ENCODE measurements around the gene THOC1. TPM values are rescaled to one million over a fixed set of nuclear protein-coding genes. Genes with fewer than 3 reads are reported as not detected.

The THOC1 gene
- total and polyA plus RNA-seq, 12 donors, result 11.1 to 147 (median 30.2) TPM

DNA sequence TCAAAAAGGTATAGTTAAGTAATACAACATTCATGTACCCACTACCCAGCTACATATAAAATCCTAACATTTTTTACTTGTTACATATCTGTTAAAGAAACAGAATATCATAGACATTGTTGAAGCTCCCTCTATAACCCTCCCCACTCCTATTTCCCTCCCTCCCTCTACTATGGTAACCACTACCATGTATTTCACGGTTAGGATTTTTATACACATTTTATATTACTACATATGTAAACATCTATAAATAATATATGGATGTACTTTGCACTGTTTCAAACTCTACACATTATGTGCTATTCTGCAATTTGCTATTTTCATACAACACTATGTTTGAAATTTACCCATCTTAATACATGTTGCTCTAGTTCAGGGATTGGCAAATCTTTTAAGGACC, 36.3 kb downstream of the THOC1 start:
- no peak overlapping the region for H3K4me3 ChIP-seq
- intact Hi-C loops (cut with DNase I), result no loop called here
- no peaks in the 10 kb centered on the region for H3K9me3 ChIP-seq (replicated peaks in 1 of 3)
- no peaks in the 10 kb centered on the region for H3K36me3 ChIP-seq (replicated peaks in 1 of 2)
- no peak overlapping the region for H3K27ac ChIP-seq
- 79 to 93% (median 89%) methylated on average over 1 of the region's 1 CpG for WGBS, 4 donors
- H3K27me3 ChIP-seq, result no peaks in the 10 kb centered on the region
- H3K4me1 ChIP-seq (replicated peaks in 1 of 2), result no peaks in the 10 kb centered on the region
- no peak for DNase-seq
- TF ChIP-seq, protein P1, sequence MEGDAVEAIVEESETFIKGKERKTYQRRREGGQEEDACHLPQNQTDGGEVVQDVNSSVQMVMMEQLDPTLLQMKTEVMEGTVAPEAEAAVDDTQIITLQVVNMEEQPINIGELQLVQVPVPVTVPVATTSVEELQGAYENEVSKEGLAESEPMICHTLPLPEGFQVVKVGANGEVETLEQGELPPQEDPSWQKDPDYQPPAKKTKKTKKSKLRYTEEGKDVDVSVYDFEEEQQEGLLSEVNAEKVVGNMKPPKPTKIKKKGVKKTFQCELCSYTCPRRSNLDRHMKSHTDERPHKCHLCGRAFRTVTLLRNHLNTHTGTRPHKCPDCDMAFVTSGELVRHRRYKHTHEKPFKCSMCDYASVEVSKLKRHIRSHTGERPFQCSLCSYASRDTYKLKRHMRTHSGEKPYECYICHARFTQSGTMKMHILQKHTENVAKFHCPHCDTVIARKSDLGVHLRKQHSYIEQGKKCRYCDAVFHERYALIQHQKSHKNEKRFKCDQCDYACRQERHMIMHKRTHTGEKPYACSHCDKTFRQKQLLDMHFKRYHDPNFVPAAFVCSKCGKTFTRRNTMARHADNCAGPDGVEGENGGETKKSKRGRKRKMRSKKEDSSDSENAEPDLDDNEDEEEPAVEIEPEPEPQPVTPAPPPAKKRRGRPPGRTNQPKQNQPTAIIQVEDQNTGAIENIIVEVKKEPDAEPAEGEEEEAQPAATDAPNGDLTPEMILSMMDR (IDR thresholded peaks at IDR 0.05), result no peak
- TF ChIP-seq POLR2A (IDR thresholded peaks at IDR 0.05), result no peak

DNA sequence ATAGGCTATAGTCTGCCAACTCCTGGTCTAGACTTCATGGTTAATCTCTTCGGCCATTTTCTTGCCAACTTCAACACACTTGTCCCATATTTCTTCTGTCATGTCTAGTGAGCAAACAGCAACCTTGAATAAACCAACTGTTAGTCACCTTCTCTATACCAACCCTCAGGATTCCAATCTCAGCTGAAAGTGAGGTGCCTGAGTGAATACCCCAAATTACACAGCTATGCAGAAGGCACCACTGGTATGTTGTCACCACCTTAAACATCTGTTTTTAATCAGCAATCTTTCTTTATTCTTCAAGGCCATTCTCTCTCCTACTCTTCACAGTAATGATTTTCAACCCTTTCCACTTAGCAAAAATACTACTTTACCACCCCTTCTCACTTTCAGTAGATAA, 39.3 kb downstream of the THOC1 start:
- no peaks in the 10 kb centered on the region for H3K27me3 ChIP-seq
- TF ChIP-seq POLR2A (IDR thresholded peaks at IDR 0.05), result no peak
- TF ChIP-seq, protein P1 (IDR thresholded peaks at IDR 0.05), result no peak
- no peaks in the 10 kb centered on the region for H3K4me1 ChIP-seq (replicated peaks in 1 of 2)
- H3K4me3 ChIP-seq, result no peak overlapping the region
- H3K36me3 ChIP-seq (replicated peaks in 1 of 2), result peaks cover 0 to 14% of the 10 kb centered on the region in 2 donors
- no peaks in the 10 kb centered on the region for H3K9me3 ChIP-seq (replicated peaks in 1 of 3)
- no peak for DNase-seq
- intact Hi-C loops (cut with DNase I), result no loop called here
- H3K27ac ChIP-seq, result no peak overlapping the region
- 80 to 88% (median 85%) methylated on average over 1 of the region's 1 CpG for WGBS, 4 donors

DNA sequence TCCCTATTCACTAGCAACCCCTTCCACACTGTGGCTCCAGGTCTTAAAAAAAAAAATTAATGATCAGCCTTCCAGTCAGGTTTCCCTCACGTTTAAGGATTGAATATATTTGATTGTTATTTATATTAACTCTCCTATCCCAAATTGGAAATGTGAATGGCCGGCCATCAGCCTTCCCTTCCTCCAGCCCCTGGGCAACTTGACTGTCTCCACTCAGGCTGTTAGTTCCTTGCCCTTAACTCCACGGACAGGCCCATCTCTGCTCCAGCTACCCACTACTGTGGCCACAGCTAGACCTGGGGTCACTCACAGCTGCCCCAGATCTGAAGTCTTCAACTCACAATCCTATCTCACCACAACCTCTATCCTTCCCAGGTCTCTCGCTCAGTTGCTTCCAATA, 39.9 kb downstream of the THOC1 start:
- H3K4me3 ChIP-seq, result no peak overlapping the region
- H3K27ac ChIP-seq, result no peak overlapping the region
- TF ChIP-seq, protein P1 (IDR thresholded peaks at IDR 0.05), result no peak
- TF ChIP-seq POLR2A (IDR thresholded peaks at IDR 0.05), result no peak
- no peaks in the 10 kb centered on the region for H3K9me3 ChIP-seq (replicated peaks in 1 of 3)
- intact Hi-C loops (cut with DNase I), result no loop called here
- peaks cover 0 to 14% of the 10 kb centered on the region in 2 donors for H3K36me3 ChIP-seq (replicated peaks in 1 of 2)
- no peaks in the 10 kb centered on the region for H3K4me1 ChIP-seq (replicated peaks in 1 of 2)
- 90 to 95% (median 92%) methylated on average over 4 of the region's 4 CpGs for WGBS, 4 donors
- DNase-seq, result no peak
- H3K27me3 ChIP-seq, result no peaks in the 10 kb centered on the region

DNA sequence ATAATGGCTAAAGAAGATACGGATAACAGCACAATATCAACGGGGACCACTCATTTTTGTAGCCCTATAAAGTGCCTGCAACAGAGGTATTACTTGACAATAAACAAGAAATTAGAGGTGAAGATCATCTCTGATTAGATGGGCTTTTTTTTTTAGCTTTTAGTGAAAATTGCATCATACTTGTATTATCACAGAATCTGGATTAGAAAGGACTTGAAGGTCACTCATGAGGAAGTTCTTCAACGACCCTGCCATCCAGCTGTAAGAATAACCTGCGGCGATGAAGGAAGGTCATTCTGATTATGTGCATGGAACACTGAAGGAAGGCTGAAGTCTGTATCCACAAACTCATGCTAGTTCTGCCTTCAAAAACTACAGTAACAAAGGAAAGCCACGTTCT, 40.5 kb downstream of the THOC1 start:
- H3K36me3 ChIP-seq (replicated peaks in 1 of 2), result peaks cover 0 to 14% of the 10 kb centered on the region in 2 donors
- no peak overlapping the region for H3K27ac ChIP-seq
- no peak overlapping the region for H3K4me3 ChIP-seq
- no peaks in the 10 kb centered on the region for H3K4me1 ChIP-seq (replicated peaks in 1 of 2)
- TF ChIP-seq, protein P1 (IDR thresholded peaks at IDR 0.05), result no peak
- no peak for TF ChIP-seq POLR2A (IDR thresholded peaks at IDR 0.05)
- DNase-seq, result no peak
- no peaks in the 10 kb centered on the region for H3K27me3 ChIP-seq
- intact Hi-C loops (cut with DNase I), result no loop called here
- H3K9me3 ChIP-seq (replicated peaks in 1 of 3), result no peaks in the 10 kb centered on the region
- 73 to 83% (median 75%) methylated on average over 6 of the region's 6 CpGs for WGBS, 4 donors

Measured in adrenal gland (tissue), 12 donors.